HCT116 (cell line): ENCODE results near the gene EHMT1.

Experiments
- ZNF274 ChIP-seq: fragments of 200-500 bp; sonication (Bioruptor generic); IDR thresholded peaks from 2 replicates; pipeline ENCODE4 v1.6.1; 2014; ENCODE audit warnings: mild to moderate bottlenecking, low read depth, low read length, inconsistent platforms
- TF ChIP-seq, protein P1 (sequence below), 3 experiments: fragments of 200-600 bp in 1 of 3; sonication (generic) in 1 of 3; IDR thresholded peaks in 2 of 3; conservative IDR thresholded peaks in 1 of 3; 2 replicates each; pipeline ENCODE4 v1.5.1; 2012 to 2017; ENCODE audit warnings: low read depth in 2 of 3, low read length in 2 of 3, antibody characterized with exemption in 1 of 3, borderline replicate concordance in 1 of 3, control low read depth in 1 of 3, mild to moderate bottlenecking in 1 of 3, mixed read lengths in 1 of 3, mixed run types in 1 of 3, moderate library complexity in 1 of 3; ENCODE audit not compliant: insufficient read depth in 1 of 3

DNA sequence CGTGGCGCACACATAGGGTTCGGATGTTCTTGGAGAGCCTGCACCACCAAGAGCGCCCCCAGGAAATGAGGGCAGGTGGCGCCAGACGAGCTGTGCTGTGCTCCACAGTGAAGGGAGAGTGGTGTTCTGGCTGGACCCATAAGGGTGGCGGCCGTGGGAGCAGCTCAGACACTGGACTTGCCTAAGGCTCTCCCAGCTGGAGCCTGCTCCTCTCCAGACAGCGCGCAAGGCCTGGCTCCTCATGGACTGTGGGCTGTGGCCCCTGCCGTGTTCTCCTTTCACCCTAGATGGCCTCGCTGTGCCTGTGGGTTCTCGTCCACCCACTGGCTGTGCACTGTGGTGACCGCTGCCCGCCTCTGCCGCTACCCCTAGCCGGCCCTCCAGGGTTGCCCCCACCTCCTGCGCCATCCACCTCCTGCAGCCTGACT, 92.9 kb downstream of the EHMT1 start:
- TF ChIP-seq, protein P1, sequence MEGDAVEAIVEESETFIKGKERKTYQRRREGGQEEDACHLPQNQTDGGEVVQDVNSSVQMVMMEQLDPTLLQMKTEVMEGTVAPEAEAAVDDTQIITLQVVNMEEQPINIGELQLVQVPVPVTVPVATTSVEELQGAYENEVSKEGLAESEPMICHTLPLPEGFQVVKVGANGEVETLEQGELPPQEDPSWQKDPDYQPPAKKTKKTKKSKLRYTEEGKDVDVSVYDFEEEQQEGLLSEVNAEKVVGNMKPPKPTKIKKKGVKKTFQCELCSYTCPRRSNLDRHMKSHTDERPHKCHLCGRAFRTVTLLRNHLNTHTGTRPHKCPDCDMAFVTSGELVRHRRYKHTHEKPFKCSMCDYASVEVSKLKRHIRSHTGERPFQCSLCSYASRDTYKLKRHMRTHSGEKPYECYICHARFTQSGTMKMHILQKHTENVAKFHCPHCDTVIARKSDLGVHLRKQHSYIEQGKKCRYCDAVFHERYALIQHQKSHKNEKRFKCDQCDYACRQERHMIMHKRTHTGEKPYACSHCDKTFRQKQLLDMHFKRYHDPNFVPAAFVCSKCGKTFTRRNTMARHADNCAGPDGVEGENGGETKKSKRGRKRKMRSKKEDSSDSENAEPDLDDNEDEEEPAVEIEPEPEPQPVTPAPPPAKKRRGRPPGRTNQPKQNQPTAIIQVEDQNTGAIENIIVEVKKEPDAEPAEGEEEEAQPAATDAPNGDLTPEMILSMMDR (IDR thresholded peaks at IDR 0.05 in 2 of 3, conservative IDR thresholded peaks at IDR 0.05 in 1 of 3; ENCODE audit: borderline replicate concordance in 1 of 3, insufficient read depth in 1 of 3, low read depth in 2 of 3, low read length in 2 of 3): no peak
- TF ChIP-seq ZNF274: no peak
